Mesodermal cell (in vitro differentiated cells): ENCODE data around the gene TMCC1.
"Not testable (repeated sequence)": the region's sequence is repeated elsewhere in the genome, so short reads cannot be mapped to it uniquely, and the experiment has no call there.

ENCODE experiments used
- H3K27ac ChIP-seq: 2 replicates; pipeline ENCODE4 v1.7.0; 2013; ENCODE audit warnings: mild to moderate bottlenecking, low read depth, low read length, moderate library complexity; ENCODE audit not compliant: severe bottlenecking
- H3K36me3 ChIP-seq: 2 replicates; pipeline ENCODE4 v1.7.1; 2013; ENCODE audit warnings: mild to moderate bottlenecking, low read length, moderate library complexity; ENCODE audit not compliant: control insufficient read depth, insufficient read depth
- H3K4me1 ChIP-seq: one replicate; pipeline ENCODE4 v1.7.1; 2013; ENCODE audit warnings: mild to moderate bottlenecking, low read length; ENCODE audit not compliant: insufficient read depth, control insufficient read depth, poor library complexity, severe bottlenecking
- H3K4me3 ChIP-seq: 2 replicates; pipeline ENCODE4 v1.7.0; 2013; ENCODE audit warnings: low read length, control low read depth, mild to moderate bottlenecking; ENCODE audit not compliant: insufficient read depth, poor library complexity, severe bottlenecking; ENCODE audit errors: extremely low read depth
- H3K9me3 ChIP-seq: 2 replicates; pipeline ENCODE4 v1.7.1; 2013; ENCODE audit warnings: mild to moderate bottlenecking, low read length, moderate library complexity; ENCODE audit not compliant: control insufficient read depth
- WGBS, 2 experiments: methylation state at CpG; one replicate each; pipeline ENCODE4 v1.1.5; 2013; ENCODE audit warnings: missing lambda C conversion rate in 2 of 2; ENCODE audit not compliant: insufficient coverage in 2 of 2; 5-methylcytosine and 5-hydroxymethylcytosine counted together

Gene TMCC1

GRCh38 chr3:129927072-129927471, 33.6 kb upstream of the TMCC1 start:
- H3K36me3 ChIP-seq, result no peaks in the 10 kb centered on the region
- H3K9me3 ChIP-seq, result peaks cover 15% of the 10 kb centered on the region
- no peak overlapping the region for H3K4me3 ChIP-seq
- no peaks in the 10 kb centered on the region for H3K4me1 ChIP-seq
- whole genome bisulfite sequencing, 2 experiments, result 88 to 100% methylated on average over 2 to 4 of the region's 5 CpGs
- no peak overlapping the region for H3K27ac ChIP-seq

DNA sequence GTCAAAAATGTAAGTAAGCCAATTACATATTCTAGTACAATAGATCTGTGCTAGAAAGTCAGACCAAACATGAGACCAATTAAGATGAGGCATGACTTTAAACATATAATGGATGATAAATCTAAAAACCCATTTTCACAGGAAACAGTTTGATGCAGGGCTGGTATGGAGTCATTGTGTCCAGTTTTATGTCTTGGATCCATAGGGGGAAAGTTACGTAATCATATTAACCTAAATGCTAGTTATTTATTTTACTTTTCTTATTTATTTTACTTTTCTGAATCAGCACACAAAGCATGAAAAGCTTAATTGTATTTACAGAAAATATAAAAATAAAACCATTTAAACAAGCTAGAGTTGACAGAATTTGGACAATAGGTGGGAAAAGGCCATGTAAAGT, 26.3 kb upstream of the TMCC1 start:
- Histone ChIP-seq H3K4me1 (no peaks in the 10 kb centered on the region), H3K9me3 (peaks cover 33% of the 10 kb centered on the region)
- no CpG with 5 or more reads among the region's 1 CpG for WGBS, 2 experiments

DNA sequence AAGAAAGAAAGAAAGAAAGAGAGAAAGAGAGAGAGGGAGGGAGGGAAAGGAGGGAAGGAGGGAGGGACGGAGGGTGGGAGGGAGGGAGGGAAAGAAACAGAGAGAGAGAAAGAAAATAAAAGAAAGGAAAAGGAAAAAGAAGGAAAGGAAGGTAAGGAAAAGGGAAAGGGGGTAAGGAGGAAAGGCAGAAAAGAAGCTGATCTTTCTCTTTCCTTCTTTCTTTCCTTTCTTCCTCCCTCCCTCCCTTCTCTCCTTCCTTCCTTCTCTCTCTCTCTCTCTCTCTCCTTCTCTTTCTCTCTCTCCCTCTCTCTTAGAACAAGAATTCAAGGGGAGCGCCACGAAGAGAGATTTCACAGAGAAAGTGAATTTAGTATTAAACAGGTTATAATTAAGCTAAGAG, 25.8 kb upstream of the TMCC1 start:
- H3K9me3 ChIP-seq, result peaks cover 33% of the 10 kb centered on the region
- H3K4me1 ChIP-seq, result no peaks in the 10 kb centered on the region
- 77% methylated on average over 1 of the region's 3 CpGs; no CpG with 5 or more reads in 1 of the 2 experiments for WGBS, 2 experiments

More for the DNA sequence above, 26.3 kb upstream of the TMCC1 start:
- H3K4me3 ChIP-seq, result no peak overlapping the region
- H3K36me3 ChIP-seq, result no peaks in the 10 kb centered on the region
- H3K27ac ChIP-seq, result no peak overlapping the region

GRCh38 chr3:129918461-129918860, 24.9 kb upstream of the TMCC1 start:
- Histone ChIP-seq H3K27ac (no peak overlapping the region), H3K4me1 (no peaks in the 10 kb centered on the region), H3K4me3 (no peak overlapping the region), H3K36me3 (no peaks in the 10 kb centered on the region), H3K9me3 (peaks cover 33% of the 10 kb centered on the region)
- 93 to 96% methylated on average over 7 to 8 of the region's 8 CpGs for WGBS, 2 experiments

More for the DNA sequence above, 25.8 kb upstream of the TMCC1 start:
- no peaks in the 10 kb centered on the region for H3K36me3 ChIP-seq
- no peak overlapping the region for H3K27ac ChIP-seq
- H3K4me3 ChIP-seq, result no peak overlapping the region

GRCh38 chr3:129917423-129918007, 24.0 kb upstream of the TMCC1 start:
- H3K36me3 ChIP-seq, result no peaks in the 10 kb centered on the region
- 78 to 93% methylated on average over 6 of the region's 6 CpGs for WGBS, 2 experiments
- no peak overlapping the region for H3K4me3 ChIP-seq
- H3K9me3 ChIP-seq, result peaks cover 33% of the 10 kb centered on the region
- H3K4me1 ChIP-seq, result no peaks in the 10 kb centered on the region
- H3K27ac ChIP-seq, result no peak overlapping the region

- 81 to 100% methylated on average over 3 of the region's 3 CpGs for WGBS, 2 experiments
- Histone ChIP-seq H3K36me3 (no peaks in the 10 kb centered on the region), H3K9me3 (peaks cover 33% of the 10 kb centered on the region), H3K27ac (no peak overlapping the region), H3K4me1 (no peaks in the 10 kb centered on the region), H3K4me3 (no peak overlapping the region)
Measured at GRCh38 chr3:129913618-129914017, 20.1 kb upstream of the TMCC1 start.

GRCh38 chr3:129911261-129911861, 17.9 kb upstream of the TMCC1 start:
- H3K4me3 ChIP-seq, result no peak overlapping the region
- H3K36me3 ChIP-seq, result peaks cover 8% of the 10 kb centered on the region
- no peaks in the 10 kb centered on the region for H3K4me1 ChIP-seq
- peaks cover 31% of the 10 kb centered on the region for H3K9me3 ChIP-seq
- H3K27ac ChIP-seq, result no peak overlapping the region

GRCh38 chr3:129909235-129909634, 15.7 kb upstream of the TMCC1 start:
- H3K4me3 ChIP-seq, H3K4me1 ChIP-seq, H3K27ac ChIP-seq: not testable (repeated sequence)
- peaks cover 31% of the 10 kb centered on the region for H3K9me3 ChIP-seq
- WGBS, 2 experiments, result 60% methylated on average over 1 of the region's 4 CpGs; no CpG with 5 or more reads in 1 of the 2 experiments
- H3K36me3 ChIP-seq, result peaks cover 18% of the 10 kb centered on the region

- no peaks in the 10 kb centered on the region for H3K4me1 ChIP-seq
- no CpG with 5 or more reads among the region's 1 CpG for WGBS, 2 experiments
- peaks cover 18% of the 10 kb centered on the region for H3K36me3 ChIP-seq
- H3K27ac ChIP-seq, result no peak overlapping the region
- H3K4me3 ChIP-seq, result no peak overlapping the region
- peaks cover 31% of the 10 kb centered on the region for H3K9me3 ChIP-seq
Measured at GRCh38 chr3:129908417-129908816, 14.9 kb upstream of the TMCC1 start.

- not testable (repeated sequence) for H3K27ac ChIP-seq, H3K4me3 ChIP-seq, H3K4me1 ChIP-seq
- 100% methylated on average over 2 to 3 of the region's 4 CpGs for WGBS, 2 experiments
- peaks cover 19% of the 10 kb centered on the region for H3K36me3 ChIP-seq
- H3K9me3 ChIP-seq, result peaks cover 30% of the 10 kb centered on the region
Measured at GRCh38 chr3:129901272-129901671, 7.8 kb upstream of the TMCC1 start.

DNA sequence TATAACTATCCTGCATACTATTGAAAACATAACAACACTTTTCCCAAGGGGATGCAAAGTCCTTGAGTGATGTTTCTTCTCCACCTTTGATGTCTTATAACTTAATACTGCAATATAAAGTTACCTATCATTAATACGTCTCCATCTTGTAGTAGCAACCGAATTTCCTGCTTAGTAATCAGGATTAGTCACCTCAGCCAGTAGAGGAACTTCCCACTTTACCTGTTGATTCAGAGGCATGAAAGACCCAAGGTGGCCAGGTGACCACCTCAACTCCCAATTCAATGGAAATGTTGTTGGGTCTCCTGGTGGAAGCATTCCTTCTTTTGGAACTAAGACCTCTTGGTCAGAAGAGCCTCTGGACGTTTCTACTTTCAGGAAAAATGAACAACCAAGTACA, 3.5 kb upstream of the TMCC1 start:
- H3K4me3 ChIP-seq, result no peak overlapping the region
- no peaks in the 10 kb centered on the region for H3K4me1 ChIP-seq
- peaks cover 10% of the 10 kb centered on the region for H3K36me3 ChIP-seq
- 94 to 100% methylated on average over 2 of the region's 3 CpGs for WGBS, 2 experiments
- H3K27ac ChIP-seq, result no peak overlapping the region
- H3K9me3 ChIP-seq, result peaks cover 14% of the 10 kb centered on the region
